Astrocyte (in vitro differentiated cells and primary cell): Measurements from ENCODE around the gene F7. TPM values are rescaled to one million over a fixed set of nuclear protein-coding genes. Genes with fewer than 3 reads are reported as not detected.

Experiments
- DNase-seq: peaks from one replicate; pipeline ENCODE4 v3.0.0-alpha.2; 2010; ENCODE audit warnings: low read depth
- FAIRE-seq: peaks from 2 replicates; lab custom pipeline; 2011; peaks lifted over from hg19 to GRCh38; lab: Jason Lieb, UNC
- H2AFZ ChIP-seq: 2 replicates; pipeline ENCODE4 v1.6.0; 2012; ENCODE audit warnings: low read depth, low read length, inconsistent platforms
- H3K27ac ChIP-seq: 2 replicates; pipeline ENCODE4 v1.5.1; 2011; ENCODE audit warnings: low read depth, low read length, inconsistent platforms
- H3K27me3 ChIP-seq: 2 replicates; pipeline ENCODE4 v1.6.0; 2011; ENCODE audit warnings: low read length, inconsistent platforms; ENCODE audit not compliant: insufficient read depth
- H3K36me3 ChIP-seq: 2 replicates; pipeline ENCODE4 v1.5.1; 2011; ENCODE audit warnings: low read length, inconsistent platforms; ENCODE audit not compliant: insufficient read depth
- H3K4me1 ChIP-seq: 2 replicates; pipeline ENCODE4 v1.5.1; 2011; ENCODE audit warnings: low read length, inconsistent platforms; ENCODE audit not compliant: insufficient read depth
- H3K4me2 ChIP-seq: 2 replicates; pipeline ENCODE4 v1.6.0; 2012; ENCODE audit warnings: low read length, inconsistent platforms
- H3K4me3 ChIP-seq: 2 replicates; pipeline ENCODE4 v1.5.1; 2011; ENCODE audit warnings: low read depth, mild to moderate bottlenecking, low read length, inconsistent platforms; ENCODE audit not compliant: insufficient read depth
- H3K79me2 ChIP-seq: 2 replicates; pipeline ENCODE4 v1.6.0; 2012; ENCODE audit warnings: mild to moderate bottlenecking, low read length, inconsistent platforms; ENCODE audit not compliant: insufficient read depth
- H3K9ac ChIP-seq: 2 replicates; pipeline ENCODE4 v1.6.0; 2012; ENCODE audit warnings: mild to moderate bottlenecking, low read length, inconsistent platforms
- H3K9me3 ChIP-seq: 2 replicates; pipeline ENCODE4 v1.5.1; 2012; ENCODE audit warnings: low read depth, mild to moderate bottlenecking, low read length, inconsistent platforms; ENCODE audit not compliant: insufficient read depth
- H4K20me1 ChIP-seq: 2 replicates; pipeline ENCODE4 v1.6.0; 2012; ENCODE audit warnings: low read length, inconsistent platforms; ENCODE audit not compliant: insufficient read depth
- H3K27ac Mint-ChIP-seq: one replicate; pipeline ENCODE4 v1.8.0; 2021; ENCODE audit warnings: mild to moderate bottlenecking, mixed read lengths; ENCODE audit not compliant: unreplicated experiment
- H3K27me3 Mint-ChIP-seq: one replicate; pipeline ENCODE4 v1.8.0; 2021; ENCODE audit warnings: low read depth, mixed read lengths; ENCODE audit not compliant: unreplicated experiment
- H3K36me3 Mint-ChIP-seq: one replicate; pipeline ENCODE4 v1.8.0; 2021; ENCODE audit warnings: low read depth, mixed read lengths; ENCODE audit not compliant: unreplicated experiment
- H3K4me1 Mint-ChIP-seq: one replicate; pipeline ENCODE4 v1.8.0; 2021; ENCODE audit warnings: low read depth, mixed read lengths; ENCODE audit not compliant: unreplicated experiment
- H3K4me3 Mint-ChIP-seq: one replicate; pipeline ENCODE4 v1.8.0; 2021; ENCODE audit warnings: mild to moderate bottlenecking, moderate library complexity, mixed read lengths; ENCODE audit not compliant: unreplicated experiment
- H3K9me3 Mint-ChIP-seq: one replicate; pipeline ENCODE4 v1.8.0; 2021; ENCODE audit warnings: mild to moderate bottlenecking, mixed read lengths; ENCODE audit not compliant: unreplicated experiment
- EZH2 ChIP-seq: IDR thresholded peaks from 2 replicates; pipeline ENCODE4 v1.6.1; 2012; ENCODE audit warnings: mild to moderate bottlenecking, low read length, inconsistent platforms; ENCODE audit not compliant: insufficient read depth
- total RNA-seq: library from RNA; stranded (reverse); gene quantifications from 2 replicates; pipeline ENCODE4 v1.2.1, GENCODE V29; 2021
- TF ChIP-seq, protein P1 (sequence below): IDR thresholded peaks from 2 replicates; pipeline ENCODE4 v1.5.1; 2011; ENCODE audit warnings: low read depth, mild to moderate bottlenecking, inconsistent platforms, low read length, moderate library complexity; ENCODE audit not compliant: insufficient read depth

F7 gene
- total RNA-seq, 1 donor from 2014 or later: not detected

DNA sequence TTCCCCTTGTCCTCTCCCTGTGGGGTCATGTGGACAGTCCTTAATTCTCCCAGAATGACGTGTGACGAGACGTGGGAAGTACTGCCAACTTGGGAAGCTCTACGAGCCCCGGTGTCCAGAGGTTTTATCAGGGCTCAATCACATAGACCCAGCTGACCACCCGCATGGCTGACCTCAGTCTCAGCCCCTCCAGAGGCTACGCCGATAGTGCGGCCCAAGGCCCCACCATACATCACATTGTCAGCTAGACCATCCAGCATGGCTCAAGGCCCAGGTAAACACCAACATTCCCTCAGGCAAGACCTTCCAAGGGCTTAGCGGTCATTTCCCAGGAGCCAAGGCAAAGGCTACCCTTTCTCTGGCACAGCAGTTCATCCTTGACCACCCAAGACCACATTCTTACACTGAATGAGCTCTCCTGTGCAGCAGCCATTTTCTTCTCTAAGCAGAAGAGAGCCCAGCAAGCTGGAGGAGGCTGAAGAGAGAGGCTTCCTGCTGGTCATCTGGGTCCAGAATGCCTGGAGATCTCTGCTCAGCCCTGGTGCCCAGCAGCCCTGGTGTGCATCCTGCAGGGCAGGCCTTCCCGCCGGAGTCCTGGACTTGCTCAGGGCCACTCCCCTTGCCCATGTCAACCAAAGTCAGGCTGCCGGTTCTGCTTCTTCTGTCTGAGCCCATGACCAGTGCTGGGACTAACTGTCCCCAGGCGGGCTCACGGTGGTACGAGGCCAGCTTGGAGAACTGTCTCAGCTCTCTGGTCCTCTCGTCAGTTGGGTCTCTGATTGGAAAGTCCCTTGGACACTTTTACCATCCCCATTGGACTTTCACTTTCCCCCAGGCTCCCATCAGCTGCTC is 9.1 kb downstream of the F7 start:
- no peak for FAIRE-seq
- no peak overlapping the region for H3K27ac Mint-ChIP-seq
- no peak overlapping the region for H3K4me2 ChIP-seq
- peaks cover 24% of the 10 kb centered on the region for H3K27me3 ChIP-seq
- peaks cover 37% of the 10 kb centered on the region for H3K27me3 Mint-ChIP-seq
- no peak overlapping the region for H3K4me3 ChIP-seq
- H3K79me2 ChIP-seq: no peaks in the 10 kb centered on the region
- H3K9ac ChIP-seq: no peak overlapping the region
- H3K4me1 Mint-ChIP-seq: peaks cover 3% of the 10 kb centered on the region
- no peak overlapping the region for H3K4me3 Mint-ChIP-seq
- no peaks in the 10 kb centered on the region for H4K20me1 ChIP-seq
- no peaks in the 10 kb centered on the region for H3K9me3 ChIP-seq
- no peaks in the 10 kb centered on the region for H3K36me3 Mint-ChIP-seq
- H3K27ac ChIP-seq: no peak overlapping the region
- H3K4me1 ChIP-seq: peaks cover 3% of the 10 kb centered on the region
- H3K36me3 ChIP-seq: no peaks in the 10 kb centered on the region
- no peak for DNase-seq
- TF ChIP-seq, protein P1, sequence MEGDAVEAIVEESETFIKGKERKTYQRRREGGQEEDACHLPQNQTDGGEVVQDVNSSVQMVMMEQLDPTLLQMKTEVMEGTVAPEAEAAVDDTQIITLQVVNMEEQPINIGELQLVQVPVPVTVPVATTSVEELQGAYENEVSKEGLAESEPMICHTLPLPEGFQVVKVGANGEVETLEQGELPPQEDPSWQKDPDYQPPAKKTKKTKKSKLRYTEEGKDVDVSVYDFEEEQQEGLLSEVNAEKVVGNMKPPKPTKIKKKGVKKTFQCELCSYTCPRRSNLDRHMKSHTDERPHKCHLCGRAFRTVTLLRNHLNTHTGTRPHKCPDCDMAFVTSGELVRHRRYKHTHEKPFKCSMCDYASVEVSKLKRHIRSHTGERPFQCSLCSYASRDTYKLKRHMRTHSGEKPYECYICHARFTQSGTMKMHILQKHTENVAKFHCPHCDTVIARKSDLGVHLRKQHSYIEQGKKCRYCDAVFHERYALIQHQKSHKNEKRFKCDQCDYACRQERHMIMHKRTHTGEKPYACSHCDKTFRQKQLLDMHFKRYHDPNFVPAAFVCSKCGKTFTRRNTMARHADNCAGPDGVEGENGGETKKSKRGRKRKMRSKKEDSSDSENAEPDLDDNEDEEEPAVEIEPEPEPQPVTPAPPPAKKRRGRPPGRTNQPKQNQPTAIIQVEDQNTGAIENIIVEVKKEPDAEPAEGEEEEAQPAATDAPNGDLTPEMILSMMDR: no peak
- no peak for TF ChIP-seq EZH2
- H3K9me3 Mint-ChIP-seq: no peaks in the 10 kb centered on the region
- no peak overlapping the region for H2AFZ ChIP-seq

DNA sequence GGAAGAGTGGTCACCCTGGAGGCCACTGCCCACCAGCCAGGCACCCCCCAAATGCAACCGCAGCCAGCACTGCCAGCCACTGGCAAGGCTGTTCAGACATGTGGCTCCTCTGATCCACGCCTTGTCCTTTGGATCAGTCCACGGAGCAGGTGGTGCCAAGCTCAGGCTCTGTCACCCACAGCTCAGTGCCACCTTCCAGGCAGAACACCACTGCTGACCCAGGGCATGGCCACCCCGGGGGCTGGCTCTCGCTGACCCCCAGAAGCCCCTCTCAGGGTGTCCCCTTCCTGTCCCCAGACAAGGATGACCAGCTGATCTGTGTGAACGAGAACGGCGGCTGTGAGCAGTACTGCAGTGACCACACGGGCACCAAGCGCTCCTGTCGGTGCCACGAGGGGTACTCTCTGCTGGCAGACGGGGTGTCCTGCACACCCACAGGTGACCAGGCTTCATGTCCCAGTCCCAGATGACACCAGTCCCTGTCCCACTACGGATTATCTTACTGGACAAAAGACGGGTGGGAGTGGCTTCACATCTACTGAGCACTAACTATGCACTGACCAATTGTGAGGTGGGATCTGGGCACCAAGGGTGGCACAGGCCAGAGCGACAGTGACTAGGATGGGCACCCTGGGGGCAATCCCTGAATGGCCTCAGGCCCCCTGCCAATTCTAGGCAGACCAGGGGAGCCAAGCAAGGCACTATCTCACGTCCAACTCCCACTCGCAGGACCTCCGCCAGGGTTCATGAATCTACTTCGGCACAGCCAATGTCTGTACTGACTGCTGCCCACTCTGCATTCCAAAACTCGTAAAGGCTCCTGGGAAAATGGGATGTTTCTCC is 10.0 kb downstream of the F7 start:
- no peaks in the 10 kb centered on the region for H3K9me3 ChIP-seq
- no peaks in the 10 kb centered on the region for H3K4me1 ChIP-seq
- Mint-ChIP-seq H3K27me3 (peaks cover 44% of the 10 kb centered on the region), H3K9me3 (no peaks in the 10 kb centered on the region), H3K4me3 (no peak overlapping the region), H3K27ac (no peak overlapping the region), H3K36me3 (no peaks in the 10 kb centered on the region), H3K4me1 (peaks cover 3% of the 10 kb centered on the region)
- FAIRE-seq: no peak
- H3K27ac ChIP-seq: no peak overlapping the region
- H2AFZ ChIP-seq: no peak overlapping the region
- H3K4me3 ChIP-seq: no peak overlapping the region
- H3K36me3 ChIP-seq: no peaks in the 10 kb centered on the region
- no peaks in the 10 kb centered on the region for H3K79me2 ChIP-seq
- no peak overlapping the region for H3K4me2 ChIP-seq
- no peak for TF ChIP-seq EZH2
- TF ChIP-seq, protein P1: no peak
- H4K20me1 ChIP-seq: no peaks in the 10 kb centered on the region
- H3K9ac ChIP-seq: no peak overlapping the region
- H3K27me3 ChIP-seq: peaks cover 17% of the 10 kb centered on the region
- DNase-seq: no peak
